Stimulated activated CD4-positive, alpha-beta T cell treated with anti-CD3 and anti-CD28 coated beads, TNF-alpha, amount 100 ng/mL, for 1 hour (primary cell): ENCODE measurements around the gene CES3.

Source experiments
- DNase-seq, 3 donors: peaks; one replicate each; pipeline ENCODE4 v3.0.0-alpha.2; 2020; ENCODE audit warnings: low read depth in 3 of 3, low spot score in 1 of 3

The CES3 gene

GRCh38 chr16:67000384-67001351 lies 39.6 kb downstream of the CES3 start:
- peak in 2 of 3 donors; percentile 13 to 37 for DNase-seq

- DNase-seq, result no peak
Observed at GRCh38 chr16:67001726-67002125, 40.7 kb downstream of the CES3 start.

GRCh38 chr16:67006930-67007658 lies 46.0 kb downstream of the CES3 start:
- no peak for DNase-seq

- DNase-seq, result no peak
Observed at GRCh38 chr16:67009158-67009557, 48.1 kb downstream of the CES3 start.

GRCh38 chr16:67011274-67011673 lies 50.2 kb downstream of the CES3 start:
- no peak for DNase-seq

- DNase-seq, result no peak
Observed at GRCh38 chr16:67013233-67013822, 52.3 kb downstream of the CES3 start.

DNA sequence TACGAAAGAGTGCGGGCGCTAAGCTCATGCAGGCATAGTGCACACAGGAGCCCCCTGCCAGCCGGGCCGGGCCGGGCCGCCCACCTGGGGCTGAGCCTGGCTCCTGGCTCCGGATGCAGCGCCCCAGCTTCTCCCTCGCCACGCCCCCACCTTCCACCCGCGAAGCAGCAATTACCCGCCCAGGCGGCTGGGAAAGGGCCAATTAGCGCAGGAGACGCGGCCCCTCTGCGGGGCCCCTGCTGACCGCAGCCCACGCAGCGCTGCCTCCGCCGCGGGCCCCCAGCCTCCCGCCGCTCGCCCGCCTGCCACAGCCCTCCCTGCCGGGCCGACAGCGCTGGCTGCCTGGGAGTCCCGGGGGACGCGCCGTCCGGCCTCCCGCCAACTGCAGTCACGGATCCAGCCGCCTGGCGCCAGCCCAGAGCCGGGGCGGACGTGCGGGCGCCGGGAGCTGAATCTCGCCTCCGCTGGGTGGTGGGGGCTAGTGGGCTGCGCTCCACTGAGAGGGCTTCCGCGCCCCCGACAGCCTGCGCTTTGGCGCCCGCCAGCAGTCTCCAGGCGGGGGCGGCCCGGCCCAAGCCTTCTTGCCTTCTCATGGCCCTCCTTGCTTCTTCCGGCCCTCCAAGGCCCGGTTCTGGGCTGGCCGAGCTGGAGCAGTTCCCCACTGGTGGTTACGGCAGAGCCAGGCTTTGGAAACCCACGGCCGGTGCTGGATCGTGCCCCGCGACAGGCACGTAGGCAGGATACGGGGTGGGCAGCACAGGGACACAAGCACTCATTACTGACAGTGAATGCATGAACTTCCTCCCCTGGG lies 53.0 kb downstream of the CES3 start:
- peak in 2 of 3 donors; percentile 30 to 53 for DNase-seq

DNA sequence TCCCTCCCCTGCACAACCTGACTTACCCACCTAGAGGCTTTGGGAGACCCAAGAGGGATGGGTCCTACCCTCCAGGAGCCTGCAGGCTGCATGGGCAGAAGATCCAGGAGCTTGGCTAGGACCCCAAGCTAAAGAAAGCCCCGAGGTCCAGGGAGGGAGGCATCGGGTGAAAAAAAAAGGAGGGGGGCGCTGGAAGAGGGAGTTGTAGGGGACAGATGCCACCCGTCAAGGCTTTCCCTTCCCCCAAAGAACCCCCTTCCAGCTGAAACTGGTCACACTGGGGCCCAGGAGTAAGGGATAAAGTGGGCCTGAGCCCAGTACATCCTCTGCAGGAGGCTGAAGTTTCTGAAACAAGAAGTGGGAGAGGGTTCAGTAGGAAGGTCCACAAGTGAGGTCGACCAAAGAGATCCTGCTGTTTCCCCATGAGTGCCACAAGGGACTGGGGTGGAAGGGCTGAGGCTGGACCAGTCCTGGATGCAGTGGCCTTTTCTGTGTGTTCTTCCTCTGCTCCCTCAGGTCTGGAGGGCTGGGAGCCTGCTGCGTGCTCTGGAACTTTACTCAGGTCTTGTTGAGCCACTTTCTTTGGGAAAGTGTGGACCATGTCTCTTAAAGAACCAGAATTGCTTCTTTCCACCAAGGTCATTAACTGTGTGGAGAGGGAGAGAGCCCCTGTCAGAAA lies 53.7 kb downstream of the CES3 start:
- DNase-seq, result no peak

DNA sequence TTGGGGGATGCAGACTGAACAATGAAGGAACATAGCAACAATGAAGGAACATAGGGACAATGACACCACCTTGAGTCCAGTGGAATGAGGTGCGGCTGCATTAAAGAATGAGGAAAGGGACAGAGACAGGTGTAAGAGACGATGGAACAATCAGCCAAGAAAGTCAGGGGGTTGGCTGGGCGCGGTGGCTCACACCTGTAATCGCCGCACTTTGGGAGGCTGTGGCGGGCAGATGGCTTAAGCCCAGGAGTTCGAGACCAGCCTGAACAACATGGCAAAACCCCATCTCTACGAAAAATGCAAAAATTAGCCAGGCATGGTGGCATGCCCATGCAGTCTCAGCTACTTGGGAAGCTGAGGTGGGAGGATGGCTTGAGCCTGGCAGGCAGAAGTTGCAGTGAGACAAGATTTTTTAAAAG lies 54.3 kb downstream of the CES3 start:
- DNase-seq, result no peak

- no peak for DNase-seq
Observed at GRCh38 chr16:67016143-67016542, 55.1 kb downstream of the CES3 start.

DNA sequence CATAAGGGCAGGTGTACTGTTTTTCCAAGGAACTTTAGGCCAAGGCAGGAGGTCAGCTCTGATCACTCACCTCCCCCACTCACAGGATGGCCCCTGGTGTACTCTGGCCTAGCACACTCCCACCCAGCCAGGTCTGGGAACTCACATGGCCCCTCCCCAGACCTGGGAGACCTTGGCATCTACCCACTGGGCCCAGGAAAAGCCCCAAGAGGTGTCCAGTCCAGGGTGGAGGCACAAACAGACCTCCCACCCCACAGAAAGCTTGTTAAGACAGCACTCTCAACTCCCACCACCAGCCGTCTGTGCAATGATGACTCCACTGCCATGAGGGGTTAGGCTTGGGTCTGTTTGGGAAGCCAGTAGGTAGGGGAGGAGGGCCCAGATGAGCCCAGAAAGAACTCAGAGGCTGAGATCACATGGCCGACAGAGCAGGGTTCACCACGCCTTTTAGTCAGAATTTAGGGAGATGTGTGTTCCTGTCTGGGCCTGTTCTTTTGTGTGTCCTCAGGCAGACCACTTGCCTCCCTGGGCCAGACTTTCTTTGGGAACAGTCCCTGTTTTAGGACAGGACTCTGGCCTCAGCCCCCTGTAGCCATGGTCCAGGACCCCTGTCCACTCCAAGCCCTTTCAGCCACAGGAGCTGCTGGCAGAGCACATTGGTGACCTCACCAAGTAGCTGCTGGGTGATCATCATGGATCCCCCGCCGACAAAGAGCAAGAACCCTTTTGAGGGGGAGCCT lies 55.8 kb downstream of the CES3 start:
- no peak for DNase-seq

DNA sequence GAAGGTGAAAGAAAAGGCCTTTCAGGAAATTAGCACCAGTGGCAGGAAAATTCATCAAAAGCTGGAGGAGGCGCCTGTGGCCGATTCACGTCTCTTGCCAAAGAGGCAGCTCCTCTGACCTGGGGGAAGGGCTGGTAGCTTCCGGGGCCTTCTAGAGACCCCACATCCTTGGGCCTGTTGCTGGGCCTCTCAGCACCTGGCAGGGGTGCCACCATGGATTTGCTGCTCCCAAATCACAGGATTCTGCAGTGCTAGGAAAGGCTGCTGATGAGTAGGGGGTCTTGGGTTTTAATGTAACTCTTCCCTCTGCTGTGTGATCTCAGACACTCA lies 56.3 kb downstream of the CES3 start:
- DNase-seq, result no peak

DNA sequence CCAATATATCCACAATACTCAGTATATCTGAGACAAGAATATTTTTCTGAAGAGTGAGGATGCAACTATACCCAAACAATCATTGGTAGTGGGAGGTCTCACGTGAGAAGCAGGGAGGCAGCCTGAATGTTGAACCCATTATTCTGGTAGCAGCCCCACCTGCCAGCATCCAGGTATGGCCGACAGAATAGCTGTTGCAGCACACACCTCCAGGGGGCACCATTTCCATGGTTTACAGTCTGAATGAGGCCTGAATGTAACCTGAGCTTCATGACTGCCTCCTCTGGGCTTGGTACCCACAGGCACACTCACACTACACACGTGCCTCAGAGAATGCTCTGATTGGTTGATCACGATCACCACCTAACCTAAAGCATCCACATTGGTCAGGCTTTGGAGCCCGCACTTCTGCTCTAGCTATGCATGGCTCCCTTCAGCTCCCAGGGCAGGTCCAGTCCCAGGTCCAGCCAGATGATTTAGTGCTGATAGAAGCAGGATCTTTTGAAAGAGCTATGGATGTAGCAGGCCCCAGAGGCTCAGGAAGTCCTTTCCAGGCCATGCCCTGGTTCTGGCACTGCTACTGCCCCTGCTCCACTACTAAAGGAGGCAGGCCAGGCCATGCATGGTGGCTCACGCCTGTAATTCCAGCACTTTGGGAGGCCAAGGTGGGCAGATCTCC lies 56.9 kb downstream of the CES3 start:
- peak; percentile 57 to 75 (median 65) for DNase-seq

GRCh38 chr16:67019171-67019570 lies 58.1 kb downstream of the CES3 start:
- DNase-seq, result no peak

DNA sequence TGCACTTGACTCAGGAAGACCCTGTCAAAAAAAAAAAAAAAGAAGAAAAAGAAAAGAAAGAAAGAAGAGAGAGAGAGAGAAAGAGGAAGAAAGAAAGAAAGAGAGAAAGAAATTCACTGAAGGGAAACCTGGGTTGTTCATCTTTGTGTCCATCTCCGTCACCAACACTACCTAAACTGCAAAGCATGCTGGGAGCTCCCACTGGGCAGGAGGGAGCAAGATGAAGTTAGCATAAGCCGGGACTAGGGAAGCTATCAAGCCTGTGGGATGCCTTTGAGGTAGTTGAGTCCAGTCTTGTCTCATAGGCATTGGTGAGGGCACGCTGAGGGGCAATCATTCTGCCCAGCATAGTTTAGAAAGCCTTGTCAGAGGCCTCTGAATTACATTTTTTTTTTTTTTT lies 60.3 kb downstream of the CES3 start:
- no peak for DNase-seq

DNA sequence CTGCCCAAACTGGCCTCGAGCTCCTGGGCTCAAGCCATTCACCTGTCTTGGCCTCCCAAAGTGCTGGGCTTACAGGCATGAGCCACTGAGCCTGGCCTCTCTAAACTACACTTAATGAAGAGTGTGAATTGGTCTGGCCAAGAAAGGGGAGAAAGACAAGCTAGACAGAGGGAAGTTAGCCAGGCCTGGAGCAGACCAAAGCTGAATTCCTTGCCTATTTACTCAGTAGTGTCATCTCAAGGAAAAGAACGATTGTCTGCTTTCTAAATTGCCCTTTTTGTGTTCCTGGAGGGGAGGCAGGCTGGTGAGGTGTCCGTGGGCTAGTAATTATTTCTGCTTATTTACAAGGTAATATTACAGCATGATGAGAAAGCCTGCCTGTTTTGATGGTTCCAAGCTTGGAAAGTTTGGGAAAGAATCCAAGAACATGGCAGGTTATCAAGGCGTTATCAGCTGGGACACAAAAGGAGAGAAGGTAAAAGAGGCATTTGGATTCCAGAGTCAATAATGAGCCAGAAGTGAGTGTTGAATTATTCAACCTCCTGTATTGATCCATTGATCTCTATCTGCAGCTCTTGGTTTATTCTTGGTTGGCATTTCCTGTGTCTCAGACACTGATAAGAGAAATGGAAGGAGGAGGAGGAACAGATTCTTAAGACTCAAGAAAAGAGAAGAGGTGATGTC lies 61.6 kb downstream of the CES3 start:
- no peak for DNase-seq

- DNase-seq, result no peak
Observed at GRCh38 chr16:67023689-67024088, 62.6 kb downstream of the CES3 start.
